Osteoblast (primary cell): ENCODE results near the gene VWA2. TPM values are rescaled to one million over a fixed set of nuclear protein-coding genes. Genes with fewer than 3 reads are reported as not detected.

Experiments
- DNase-seq: peaks from one replicate; pipeline ENCODE4 v3.0.0; 2011; ENCODE audit warnings: low spot score, mixed read lengths; ENCODE audit not compliant: insufficient read length; ENCODE audit errors: missing footprints
- H2AFZ ChIP-seq: 2 replicates; pipeline ENCODE4 v1.6.0; 2011; ENCODE audit warnings: mild to moderate bottlenecking, low read length
- H3K27ac ChIP-seq: 2 replicates; pipeline ENCODE4 v1.5.1; 2011; ENCODE audit warnings: mild to moderate bottlenecking, low read depth, low read length, moderate library complexity
- H3K27me3 ChIP-seq: 2 replicates; pipeline ENCODE4 v1.6.0; 2012; ENCODE audit warnings: mild to moderate bottlenecking, control low read depth, inconsistent platforms, low read length, moderate library complexity; ENCODE audit not compliant: insufficient read depth
- H3K36me3 ChIP-seq: 2 replicates; pipeline ENCODE4 v1.5.1; 2011; ENCODE audit warnings: mild to moderate bottlenecking, low read length, control low read depth, moderate library complexity; ENCODE audit not compliant: insufficient read depth
- H3K4me1 ChIP-seq: 2 replicates; pipeline ENCODE4 v1.5.1; 2011; ENCODE audit warnings: mild to moderate bottlenecking, low read length, control low read depth, moderate library complexity; ENCODE audit not compliant: insufficient read depth
- H3K4me2 ChIP-seq: 2 replicates; pipeline ENCODE4 v1.6.0; 2011; ENCODE audit warnings: mild to moderate bottlenecking, low read length; ENCODE audit not compliant: insufficient read depth
- H3K4me3 ChIP-seq: fragments of 200-600 bp; sonication (generic); 3 replicates; pipeline ENCODE4 v1.5.1; 2012; ENCODE audit warnings: mild to moderate bottlenecking, low read length, inconsistent platforms; ENCODE audit not compliant: insufficient read depth
- H3K79me2 ChIP-seq: 2 replicates; pipeline ENCODE4 v1.6.0; 2012; ENCODE audit warnings: mild to moderate bottlenecking, low read length, control low read depth, inconsistent platforms; ENCODE audit not compliant: insufficient read depth
- H3K9me3 ChIP-seq: 2 replicates; pipeline ENCODE4 v1.5.1; 2011; ENCODE audit warnings: low read depth, low read length, control low read depth
- H4K20me1 ChIP-seq: 2 replicates; pipeline ENCODE4 v1.6.0; 2012; ENCODE audit warnings: mild to moderate bottlenecking, low read length, control low read depth; ENCODE audit not compliant: insufficient read depth
- CTCF ChIP-seq: IDR thresholded peaks from 2 replicates; pipeline ENCODE4 v1.5.1; 2011; ENCODE audit warnings: mild to moderate bottlenecking, low read depth, low read length, moderate library complexity; ENCODE audit errors: extremely low read depth
- total RNA-seq: library from RNA; depleted of rRNA; stranded (reverse); fragments of >200 nt; gene quantifications from 2 replicates; pipeline ENCODE4 v1.2.3, GENCODE V29; 2012

VWA2 gene
- total RNA-seq, 1 donor: under 0.01 TPM

GRCh38 chr10:114256008-114256765 lies 17.1 kb downstream of the VWA2 start:
- Histone ChIP-seq H2AFZ (no peak overlapping the region), H3K79me2 (no peaks in the 10 kb centered on the region), H3K4me1 (peaks cover 13% of the 10 kb centered on the region), H3K4me3 (no peak overlapping the region), H3K27ac (no peak overlapping the region), H3K4me2 (no peak overlapping the region), H4K20me1 (no peaks in the 10 kb centered on the region), H3K36me3 (no peaks in the 10 kb centered on the region), H3K27me3 (peaks cover 4% of the 10 kb centered on the region), H3K9me3 (no peaks in the 10 kb centered on the region)
- no peak for TF ChIP-seq CTCF
- no peak for DNase-seq

GRCh38 chr10:114256822-114257221 lies 17.8 kb downstream of the VWA2 start:
- Histone ChIP-seq H3K27ac (no peak overlapping the region), H2AFZ (no peak overlapping the region), H3K79me2 (no peaks in the 10 kb centered on the region), H3K4me1 (peaks cover 15% of the 10 kb centered on the region), H4K20me1 (no peaks in the 10 kb centered on the region), H3K9me3 (no peaks in the 10 kb centered on the region), H3K36me3 (no peaks in the 10 kb centered on the region), H3K4me3 (no peak overlapping the region), H3K27me3 (peaks cover 4% of the 10 kb centered on the region), H3K4me2 (no peak overlapping the region)
- no peak for TF ChIP-seq CTCF
- DNase-seq: no peak

- Histone ChIP-seq H3K79me2 (no peaks in the 10 kb centered on the region), H3K27ac (no peak overlapping the region), H3K4me1 (peaks cover 15% of the 10 kb centered on the region), H2AFZ (no peak overlapping the region), H3K4me2 (no peak overlapping the region), H3K9me3 (no peaks in the 10 kb centered on the region), H3K36me3 (no peaks in the 10 kb centered on the region), H3K4me3 (no peak overlapping the region), H3K27me3 (peaks cover 4% of the 10 kb centered on the region), H4K20me1 (no peaks in the 10 kb centered on the region)
- no peak for DNase-seq
- TF ChIP-seq CTCF: no peak
Measured at GRCh38 chr10:114257498-114257897, 18.4 kb downstream of the VWA2 start.

- Histone ChIP-seq H3K27ac (no peak overlapping the region), H3K36me3 (no peaks in the 10 kb centered on the region), H3K9me3 (no peaks in the 10 kb centered on the region), H3K79me2 (no peaks in the 10 kb centered on the region), H2AFZ (no peak overlapping the region), H3K4me1 (peaks cover 15% of the 10 kb centered on the region), H3K27me3 (peaks cover 4% of the 10 kb centered on the region), H3K4me3 (no peak overlapping the region), H3K4me2 (no peak overlapping the region), H4K20me1 (no peaks in the 10 kb centered on the region)
- no peak for DNase-seq
- TF ChIP-seq CTCF: no peak
Measured at GRCh38 chr10:114258274-114258840, 19.3 kb downstream of the VWA2 start.
